GM18909 (cell line): ENCODE measurements around the gene ZNF121.
"Not testable (repeated sequence)": the region's sequence is repeated elsewhere in the genome, so short reads cannot be mapped to it uniquely, and the experiment has no call there.

Experiments
- ATAC-seq: cut with Tn5 transposase; IDR thresholded peaks from one replicate; pipeline ENCODE4 v1.9.1; 2021; ENCODE audit warnings: mild to moderate bottlenecking; ENCODE audit not compliant: unreplicated experiment, poor library complexity

Gene ZNF121

GRCh38 chr19:9584073-9584833, at the start of gene ZNF121:
Gene ZNF121 (minus strand): TSS chr19:9584504. CDS start chr19:9568097, 16,407 bp downstream.
- ATAC-seq: peak; percentile 84

GRCh38 chr19:9627856-9628255, 43.6 kb upstream of the ZNF121 start:
- ATAC-seq: no peak

DNA sequence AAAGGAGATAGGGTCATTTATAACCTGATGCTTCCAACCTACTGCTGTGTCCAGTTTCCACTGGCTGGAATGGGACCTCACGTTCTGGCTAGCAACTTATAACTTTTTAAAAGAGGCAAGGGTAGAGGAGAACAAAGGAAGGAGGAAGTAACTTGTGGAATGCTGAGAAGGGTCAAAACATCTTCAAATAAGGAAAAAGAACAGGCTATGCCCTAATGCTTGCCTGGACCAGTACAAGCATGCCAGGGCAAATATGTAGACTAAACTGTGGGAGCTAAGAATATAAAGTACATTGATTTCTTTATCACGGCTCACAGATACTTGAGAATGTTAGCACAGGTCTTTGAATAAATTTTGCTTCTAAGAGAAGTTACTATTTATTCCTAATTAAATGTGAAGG, 38.2 kb upstream of the ZNF121 start:
- ATAC-seq: no peak

GRCh38 chr19:9621156-9622037, 37.1 kb upstream of the ZNF121 start, which contains the start of gene ZNF561:
Gene ZNF561 (minus strand): TSS chr19:9621232. CDS start chr19:9619456, 1,776 bp downstream.
- peak; percentile 86 for ATAC-seq

GRCh38 chr19:9620842-9621155, 36.5 kb upstream of the ZNF121 start:
- no peak for ATAC-seq

DNA sequence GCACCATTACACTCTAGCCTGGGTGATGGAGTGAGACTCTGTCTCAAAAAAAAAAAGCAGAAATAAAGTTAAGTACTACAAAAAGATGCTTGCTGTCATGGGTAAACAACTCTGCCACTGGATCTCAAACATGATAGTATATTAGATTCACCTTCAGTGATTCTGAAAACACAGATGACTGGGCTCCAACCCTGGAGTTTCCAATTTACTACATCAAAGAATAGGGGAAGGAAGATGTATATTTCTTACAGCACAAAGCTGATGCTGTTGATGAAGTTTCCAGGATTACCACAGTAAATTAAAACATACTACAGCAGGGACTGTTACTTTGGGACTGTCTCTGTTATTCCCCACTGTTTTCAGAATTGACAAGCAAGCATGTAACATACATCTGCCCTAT, 31.5 kb upstream of the ZNF121 start:
- ATAC-seq: no peak

- no peak for ATAC-seq
These were observed 26.3 kb upstream of the ZNF121 start for GRCh38 chr19:9610484-9611113.

- no peak for ATAC-seq
These were observed 24.6 kb upstream of the ZNF121 start for GRCh38 chr19:9608912-9609311.

DNA sequence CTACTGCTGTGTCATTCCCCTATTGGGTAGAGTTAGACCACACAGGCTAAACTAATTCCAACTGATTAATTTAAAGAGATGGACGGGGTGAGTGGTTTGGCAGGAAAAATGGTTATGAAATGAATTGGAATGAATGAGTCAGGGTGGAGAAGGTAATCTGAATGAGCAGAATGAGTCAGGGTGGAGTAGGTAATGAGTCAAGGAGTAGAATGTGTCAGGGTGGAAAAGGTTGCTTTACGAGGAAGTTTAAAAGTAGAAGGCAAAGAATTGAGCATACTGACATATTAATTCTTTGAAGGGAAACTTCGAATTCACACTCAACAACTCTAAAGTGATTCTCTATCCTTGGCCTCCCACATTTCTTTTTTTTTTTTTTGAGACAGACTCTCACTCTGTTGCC, 12.7 kb upstream of the ZNF121 start:
- ATAC-seq: no peak

DNA sequence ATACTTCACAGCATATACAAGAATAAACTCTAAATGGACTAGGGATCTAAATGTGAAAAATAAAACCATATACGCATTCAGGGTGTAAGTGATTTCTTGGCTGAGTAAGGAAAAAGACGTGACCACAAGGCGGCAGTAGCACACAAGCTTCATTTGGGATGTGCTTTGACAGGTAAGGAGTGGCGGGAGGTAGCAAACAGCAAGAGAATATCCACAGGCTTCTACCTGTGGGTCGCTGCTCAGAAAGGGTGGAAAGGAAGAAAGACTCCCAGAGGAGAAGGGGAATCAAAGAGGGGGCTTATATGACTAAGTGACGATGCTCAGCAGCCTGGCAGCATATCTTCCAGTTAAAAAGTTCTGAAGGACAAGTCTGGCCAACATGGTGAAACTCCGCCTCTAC, 2.5 kb upstream of the ZNF121 start:
- no peak for ATAC-seq

- not testable (repeated sequence) for ATAC-seq
These were observed 2.1 kb downstream of the ZNF121 start for GRCh38 chr19:9582081-9582725.

- ATAC-seq: no peak
These were observed 3.6 kb downstream of the ZNF121 start for GRCh38 chr19:9580728-9581127.

GRCh38 chr19:9570255-9570654, 14.0 kb downstream of the ZNF121 start:
- ATAC-seq: no peak

DNA sequence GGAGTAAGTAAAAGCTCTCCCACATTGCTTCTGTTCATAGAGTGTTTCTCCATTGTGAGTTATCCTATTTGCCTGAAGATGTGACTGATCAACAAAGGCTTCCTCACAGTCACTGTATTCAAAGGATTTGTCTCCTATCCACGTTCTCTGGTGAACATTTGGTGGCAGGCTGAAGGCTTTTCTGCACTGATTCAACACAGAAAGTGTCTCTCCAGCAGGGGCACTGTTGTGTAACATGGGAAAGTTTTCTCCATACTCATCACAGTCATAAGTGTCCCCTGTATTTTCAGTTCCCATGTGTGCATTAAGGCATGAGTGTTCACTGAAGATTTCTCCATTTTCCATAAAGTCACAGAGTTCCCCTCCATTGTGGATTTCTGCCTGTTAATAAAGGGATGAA, 17.6 kb downstream of the ZNF121 start:
- no peak for ATAC-seq

DNA sequence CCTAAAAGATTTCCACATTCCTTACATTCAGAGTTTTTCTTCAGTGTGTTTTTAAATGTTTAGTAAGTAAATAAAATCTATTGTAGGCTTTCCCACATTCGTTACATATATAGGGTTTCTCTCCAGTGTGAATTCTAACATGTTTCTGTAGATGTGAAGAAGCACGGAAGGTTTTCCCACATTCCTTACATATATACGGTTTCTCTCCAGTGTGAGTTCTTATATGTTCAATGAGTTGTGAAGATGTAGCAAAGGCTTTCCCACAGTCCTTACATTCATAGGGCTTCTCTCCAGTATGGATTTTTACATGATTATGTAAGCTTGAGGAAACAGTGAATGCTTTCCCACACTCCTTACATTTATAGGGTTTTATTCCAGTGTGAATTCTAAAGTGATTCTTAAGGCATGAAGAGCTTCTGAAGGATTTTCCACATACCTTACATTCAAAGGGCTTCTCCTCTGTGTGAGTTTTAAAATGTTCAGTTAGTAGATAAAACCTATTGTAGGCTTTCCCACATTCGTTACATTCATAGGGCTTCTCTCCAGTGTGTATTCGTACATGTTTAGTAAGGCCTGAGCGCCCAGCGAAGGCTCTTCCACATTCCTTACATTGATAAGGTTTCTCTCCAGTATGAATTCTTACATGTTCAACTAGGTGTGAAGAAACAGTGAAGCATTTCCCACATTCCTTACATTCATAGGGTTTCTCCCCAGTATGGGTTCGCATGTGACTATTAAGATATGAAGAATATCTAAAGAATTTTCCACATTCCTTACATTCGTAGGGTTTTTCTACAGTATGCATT, 18.2 kb downstream of the ZNF121 start:
- ATAC-seq: no peak

DNA sequence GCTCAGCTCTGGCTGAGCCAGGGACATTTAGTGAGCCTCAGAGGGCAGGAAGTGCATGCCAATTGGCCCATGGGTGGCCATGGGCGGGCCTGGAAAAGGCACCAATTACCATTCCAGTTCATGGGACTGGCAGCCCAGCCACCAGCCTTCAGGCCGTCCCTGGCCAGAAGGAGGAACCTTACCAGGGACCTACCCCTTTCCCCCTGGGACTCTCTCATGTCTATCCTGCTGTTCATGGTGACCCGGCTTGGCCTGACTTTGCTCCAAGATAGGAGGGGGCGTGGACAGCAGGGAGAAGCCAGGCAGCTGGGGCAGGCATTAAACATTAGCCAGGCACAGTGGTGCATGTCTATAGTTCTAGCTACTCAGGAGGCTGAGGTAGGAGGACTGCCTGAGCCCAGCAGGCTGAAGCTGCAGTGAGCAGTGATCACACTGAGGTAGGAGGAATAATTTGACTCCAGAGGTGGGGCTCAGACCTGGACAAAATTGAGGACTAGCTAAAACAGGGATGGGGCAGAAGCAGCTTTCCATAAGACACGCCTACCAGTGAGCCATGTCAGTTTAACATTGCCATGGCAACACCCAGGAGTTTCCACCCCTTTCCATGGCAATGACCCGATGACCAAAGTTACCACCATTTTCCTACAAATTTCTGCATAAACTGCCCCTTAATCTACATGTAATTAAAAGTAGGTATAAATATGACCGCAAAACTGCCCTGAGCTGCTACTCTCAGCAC, 31.6 kb downstream of the ZNF121 start:
- no peak for ATAC-seq

DNA sequence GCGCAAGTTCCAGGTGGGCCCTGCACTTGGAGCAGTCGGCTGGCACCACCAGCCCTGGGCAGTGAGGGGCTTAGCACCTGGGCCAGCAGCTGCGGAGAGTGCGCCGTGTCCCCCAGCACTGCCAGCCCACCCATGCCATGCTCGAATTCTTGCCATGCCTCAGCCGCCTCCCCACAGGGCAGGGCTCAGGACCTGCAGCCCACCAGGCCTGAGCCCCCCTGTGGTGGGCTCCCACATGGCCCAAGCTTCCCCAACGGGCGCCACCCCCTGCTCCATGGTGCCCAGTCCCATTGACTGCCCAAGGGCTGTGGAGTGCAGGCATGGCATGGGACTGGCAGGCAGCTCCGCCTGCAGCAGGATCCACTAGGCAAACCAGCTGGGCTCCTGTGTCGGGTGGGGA, 36.4 kb downstream of the ZNF121 start:
- no peak for ATAC-seq

- not testable (repeated sequence) for ATAC-seq
These were observed 43.0 kb downstream of the ZNF121 start for GRCh38 chr19:9541281-9541680.

DNA sequence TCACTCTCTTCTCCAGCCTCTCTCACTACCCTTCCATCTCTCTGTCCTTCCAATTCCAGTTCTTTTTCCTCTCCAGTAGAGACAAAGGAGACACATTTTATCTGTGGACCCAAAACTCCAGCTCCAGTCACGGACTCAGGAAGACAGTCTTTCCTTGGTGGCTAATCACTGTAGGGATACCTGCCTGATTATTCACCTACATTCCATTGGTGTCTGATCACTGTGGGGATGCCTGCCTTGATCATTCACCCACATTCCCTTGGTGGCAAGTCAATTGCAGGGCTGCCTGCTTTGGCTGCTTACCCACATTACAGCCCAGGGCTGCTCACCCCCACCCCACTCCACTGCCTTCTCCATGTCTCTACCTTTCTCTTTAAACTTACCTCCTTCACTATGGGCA, 44.4 kb downstream of the ZNF121 start:
- not testable (repeated sequence) for ATAC-seq
